Pancreas (tissue), 10 donors: ENCODE data around the gene SCN8A. TPM values are rescaled to one million over a fixed set of nuclear protein-coding genes. Genes with fewer than 3 reads are reported as not detected.

ENCODE experiments used
- ATAC-seq, 4 donors: fragments of 200-7000 bp; cut with Tn5 transposase; one replicate each; pipeline versions ENCODE4 v1.8.0 to v1.9.1; 2020; ENCODE audit warnings: mild to moderate bottlenecking in 4 of 4, moderate library complexity in 4 of 4
- DNase-seq, 6 donors: peaks; one replicate each; pipeline ENCODE4 v3.0.0-alpha.2; 2020
- FAIRE-seq: peaks from 2 replicates; lab custom pipeline; 2012; peaks lifted over from hg19 to GRCh38; lab: Jason Lieb, UNC
- H3K27ac ChIP-seq, 4 donors: fragments of 200-600 bp; sonication (generic); 1 replicate in 3 of 4; 2 replicates in 1 of 4; pipeline versions ENCODE4 v1.5.0 to v1.8.0; 2020
- H3K27me3 ChIP-seq, 4 donors: fragments of 200-600 bp; one replicate each; pipeline ENCODE4 v1.8.0; 2021
- H3K36me3 ChIP-seq, 3 donors: fragments of 200-600 bp; sonication (generic) in 1 of 3; one replicate each; pipeline versions ENCODE4 v1.5.0 to v1.8.0; 2020 to 2021
- H3K4me1 ChIP-seq, 3 donors: fragments of 200-600 bp; one replicate each; pipeline ENCODE4 v1.8.0; 2021
- H3K4me3 ChIP-seq, 4 donors: fragments of 200-600 bp; sonication (generic) in 2 of 4; one replicate each; pipeline versions ENCODE4 v1.5.0 to v1.8.0; 2020 to 2021
- H3K9me3 ChIP-seq, 4 donors: fragments of 200-600 bp; one replicate each; pipeline ENCODE4 v1.8.0; 2021
- WGBS, 2 donors: extraction: QIAGEN DNeasy Blood & Tissue Kit; methylation state at CpG; one replicate each; pipeline ENCODE4 v1.1.7; 2013; 5-methylcytosine and 5-hydroxymethylcytosine counted together
- intact Hi-C, 3 donors: fragments of 100-400 bp; cut with DNase I; formaldehyde crosslinking; loops; one replicate each; pipeline versions ENCODE4 v1.11.1 to v1.14.2; 2022
- polyA plus RNA-seq, 2 donors: library from polyadenylated mRNA; stranded (reverse); fragments of 200-250 nt; gene quantifications; one replicate each; pipeline ENCODE4 v1.2.3, GENCODE V29; 2013
- total RNA-seq, 6 donors: library from RNA; stranded (reverse); fragmentation: NEBNext Ultra II Directional in 4 of 6; extraction: Animal tissue kit (Norgen Biotek cat#: 25700) in 4 of 6; gene quantifications; one replicate each; pipeline versions ENCODE4 v1.2.1 to v1.2.4, GENCODE V29; 2021 to 2023
- TF ChIP-seq, protein P1 (sequence below), 4 donors: fragments of 200-600 bp; sonication (generic) in 3 of 4; IDR thresholded peaks; one replicate each; pipeline versions ENCODE4 v1.5.0 to v1.8.0; 2021; ENCODE audit warnings: antibody characterized with exemption in 4 of 4
- donor health status: healthy with polysubstance abuse.
- donor health status: DM: no; HTN: no; CAD: no; lungs with moderate emphysema.
- donor health status: DM: no; HTN: no; CAD: no.
- donor health status: control.
- donor health status: control.
- donor health status: Bipolar disorder and iron deficiency.
- donor health status: DM: yes; HTN: yes; CAD: no.
- donor health status: DM: no; HTN: no; CAD: no.
- donor health status: DM: no; HTN: no; CAD: no.
- donor health status: DM: yes; HTN: yes; CAD: no.

SCN8A gene
- total and polyA plus RNA-seq, 8 donors = 1.9 to 3.2 (median 2.3) TPM

DNA sequence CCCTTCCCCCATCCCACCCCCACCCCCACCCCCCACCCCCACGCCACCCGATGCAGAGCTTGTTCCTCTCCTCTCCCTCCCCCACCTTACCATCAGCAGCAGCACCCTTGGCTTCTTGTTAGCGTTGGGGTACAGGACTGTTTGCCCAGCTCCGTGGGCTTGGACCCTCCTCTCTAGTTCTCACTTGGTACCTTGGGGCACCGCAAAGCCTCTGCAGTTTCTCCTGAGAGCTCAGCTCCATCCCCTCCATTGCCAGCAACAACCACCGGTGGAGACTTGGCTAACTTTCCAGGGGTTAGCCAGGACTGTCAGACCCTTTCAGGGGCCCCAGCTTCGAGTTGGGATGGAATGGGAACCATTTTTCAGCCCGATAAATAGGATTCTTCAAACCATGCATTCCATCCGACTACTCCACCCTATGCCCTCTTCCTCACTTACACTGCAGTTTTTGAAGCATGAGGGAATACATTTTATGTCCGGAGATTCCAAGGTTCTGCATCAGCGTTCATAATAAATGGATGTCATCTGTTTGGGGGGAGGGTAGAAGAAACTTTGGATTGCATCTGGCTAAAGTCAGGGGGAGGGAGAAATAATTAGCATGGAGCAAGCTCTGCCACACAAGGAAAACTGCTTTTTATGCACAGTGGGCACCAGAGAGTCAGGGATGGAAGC is 1.1 kb downstream of the SCN8A start:
- DNase-seq (no peak), FAIRE-seq (no peak), ATAC-seq (no peak)
- H3K27me3 ChIP-seq = no peaks in the 10 kb centered on the region
- no peaks in the 10 kb centered on the region for H3K36me3 ChIP-seq
- H3K4me1 ChIP-seq = peaks cover 0 to 3% (median 0%) of the 10 kb centered on the region in 3 donors
- H3K27ac ChIP-seq = no peak overlapping the region
- H3K9me3 ChIP-seq = no peaks in the 10 kb centered on the region
- intact Hi-C loops = no loop called here
- 11 to 13% methylated on average over 10 to 11 of the region's 11 CpGs for WGBS, 2 donors
- TF ChIP-seq, protein P1, sequence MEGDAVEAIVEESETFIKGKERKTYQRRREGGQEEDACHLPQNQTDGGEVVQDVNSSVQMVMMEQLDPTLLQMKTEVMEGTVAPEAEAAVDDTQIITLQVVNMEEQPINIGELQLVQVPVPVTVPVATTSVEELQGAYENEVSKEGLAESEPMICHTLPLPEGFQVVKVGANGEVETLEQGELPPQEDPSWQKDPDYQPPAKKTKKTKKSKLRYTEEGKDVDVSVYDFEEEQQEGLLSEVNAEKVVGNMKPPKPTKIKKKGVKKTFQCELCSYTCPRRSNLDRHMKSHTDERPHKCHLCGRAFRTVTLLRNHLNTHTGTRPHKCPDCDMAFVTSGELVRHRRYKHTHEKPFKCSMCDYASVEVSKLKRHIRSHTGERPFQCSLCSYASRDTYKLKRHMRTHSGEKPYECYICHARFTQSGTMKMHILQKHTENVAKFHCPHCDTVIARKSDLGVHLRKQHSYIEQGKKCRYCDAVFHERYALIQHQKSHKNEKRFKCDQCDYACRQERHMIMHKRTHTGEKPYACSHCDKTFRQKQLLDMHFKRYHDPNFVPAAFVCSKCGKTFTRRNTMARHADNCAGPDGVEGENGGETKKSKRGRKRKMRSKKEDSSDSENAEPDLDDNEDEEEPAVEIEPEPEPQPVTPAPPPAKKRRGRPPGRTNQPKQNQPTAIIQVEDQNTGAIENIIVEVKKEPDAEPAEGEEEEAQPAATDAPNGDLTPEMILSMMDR (IDR thresholded peaks at IDR 0.05) = no peak
- H3K4me3 ChIP-seq = no peak overlapping the region

DNA sequence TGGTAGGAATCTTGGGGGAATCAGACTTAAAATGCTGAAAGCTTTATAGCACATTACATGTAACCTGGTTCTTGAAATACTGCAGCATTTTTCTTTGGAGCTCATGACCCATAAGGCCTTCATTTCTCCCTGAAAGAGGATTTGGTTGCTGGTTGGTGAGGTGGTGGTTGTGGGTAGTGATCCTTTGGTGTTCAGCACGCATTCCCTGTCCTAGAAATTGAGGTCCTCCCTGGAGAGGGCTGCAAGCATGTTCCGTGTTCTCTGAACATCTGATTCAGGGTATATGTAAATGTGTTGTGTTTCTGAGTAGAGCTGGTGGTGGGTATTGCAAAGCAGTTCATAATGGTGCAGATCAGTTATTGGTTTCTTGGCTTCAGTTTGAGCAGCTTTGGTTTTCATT is 2.0 kb downstream of the SCN8A start:
- TF ChIP-seq, protein P1 (IDR thresholded peaks at IDR 0.05) = no peak
- FAIRE-seq (no peak), DNase-seq (no peak), ATAC-seq (no peak)
- H3K4me1 ChIP-seq = peaks cover 0 to 3% (median 0%) of the 10 kb centered on the region in 3 donors
- no peak overlapping the region for H3K4me3 ChIP-seq
- H3K9me3 ChIP-seq = no peaks in the 10 kb centered on the region
- intact Hi-C loops = no loop called here
- no peak overlapping the region for H3K27ac ChIP-seq
- H3K36me3 ChIP-seq = no peaks in the 10 kb centered on the region
- 71 to 79% methylated on average over 2 of the region's 2 CpGs for WGBS, 2 donors
- no peaks in the 10 kb centered on the region for H3K27me3 ChIP-seq

DNA sequence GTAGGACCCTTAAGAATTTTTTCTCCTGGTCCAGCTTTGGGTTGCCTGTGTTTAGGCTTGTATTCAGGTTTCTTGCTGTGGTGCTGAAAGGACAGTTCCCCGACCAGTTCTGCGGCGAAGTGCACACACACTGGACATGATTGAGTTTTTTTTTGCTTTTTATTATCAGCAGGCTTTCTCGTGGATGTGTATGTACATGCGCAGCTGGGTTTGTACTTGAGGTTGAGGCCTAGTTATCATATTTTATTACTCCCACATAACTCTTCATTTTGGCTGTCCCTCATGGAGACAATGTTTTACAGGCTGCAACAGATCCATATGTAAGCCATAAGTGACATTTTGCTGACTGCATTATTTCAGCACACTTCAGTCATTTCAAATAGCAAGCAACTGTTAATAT is 2.5 kb downstream of the SCN8A start:
- no peak overlapping the region for H3K27ac ChIP-seq
- H3K9me3 ChIP-seq = no peaks in the 10 kb centered on the region
- no peaks in the 10 kb centered on the region for H3K27me3 ChIP-seq
- peak in 3 of 4 donors; percentile 31 to 69 (median 58) for ATAC-seq
- peaks cover 0 to 3% (median 0%) of the 10 kb centered on the region in 3 donors for H3K4me1 ChIP-seq
- DNase-seq = peak in 3 of 6 donors; percentile 10 to 31 (median 24)
- FAIRE-seq = no peak
- WGBS, 2 donors = 4 to 13% methylated on average over 5 of the region's 5 CpGs
- no peak overlapping the region for H3K4me3 ChIP-seq
- no peaks in the 10 kb centered on the region for H3K36me3 ChIP-seq
- intact Hi-C loops = no loop called here
- TF ChIP-seq, protein P1 (IDR thresholded peaks at IDR 0.05) = no peak

DNA sequence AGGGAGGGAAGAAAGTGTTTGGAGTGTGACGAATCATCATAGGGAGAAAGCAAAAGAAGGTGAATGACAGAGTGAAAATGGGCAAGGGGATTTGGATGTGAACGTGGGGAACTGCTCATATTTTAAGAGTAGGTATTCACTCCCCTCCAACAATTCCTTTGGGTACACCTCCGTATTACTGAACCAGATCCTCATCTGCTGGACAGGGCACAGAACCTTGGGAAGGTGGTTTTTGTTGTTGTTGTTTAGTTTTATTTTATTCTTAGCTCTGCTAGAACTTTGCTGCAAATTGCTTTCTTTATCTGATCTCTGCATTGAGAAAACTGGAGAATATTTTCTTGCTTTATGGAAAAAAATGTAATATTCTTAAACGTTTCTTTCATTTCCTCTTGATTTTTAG is 7.1 kb downstream of the SCN8A start:
- Histone ChIP-seq H3K36me3 (no peaks in the 10 kb centered on the region), H3K4me1 (no peaks in the 10 kb centered on the region), H3K4me3 (no peak overlapping the region), H3K27me3 (peaks cover 0 to 6% (median 0%) of the 10 kb centered on the region in 4 donors), H3K9me3 (no peaks in the 10 kb centered on the region), H3K27ac (no peak overlapping the region)
- FAIRE-seq (no peak), ATAC-seq (no peak), DNase-seq (no peak)
- intact Hi-C loops = no loop called here
- 65 to 78% methylated on average over 4 of the region's 4 CpGs for WGBS, 2 donors
- TF ChIP-seq, protein P1 (IDR thresholded peaks at IDR 0.05) = no peak

GRCh38 chr12:51600721-51601120 is 9.7 kb downstream of the SCN8A start:
- FAIRE-seq = no peak
- H3K27me3 ChIP-seq = peaks cover 0 to 6% (median 0%) of the 10 kb centered on the region in 4 donors
- H3K27ac ChIP-seq = no peak overlapping the region
- no peak for DNase-seq
- H3K9me3 ChIP-seq = no peaks in the 10 kb centered on the region
- H3K4me1 ChIP-seq = no peaks in the 10 kb centered on the region
- H3K4me3 ChIP-seq = no peak overlapping the region
- TF ChIP-seq, protein P1 (IDR thresholded peaks at IDR 0.05) = no peak
- 64 to 66% methylated on average over 1 of the region's 1 CpG for WGBS, 2 donors
- H3K36me3 ChIP-seq = no peaks in the 10 kb centered on the region
- no peak for ATAC-seq
- intact Hi-C loops = no loop called here
